ENCODE measurements around the gene PTGES3. TPM values are rescaled to one million over a fixed set of nuclear protein-coding genes. Genes with fewer than 3 reads are reported as not detected.

The PTGES3 gene
- total RNA-seq, 4 donors from 2014 or later: 101 to 132 (median 124) TPM

- DNase-seq: peak in 1 of 2 donors; percentile 7
- H3K27me3 ChIP-seq: no peaks in the 10 kb centered on the region
- no peaks in the 10 kb centered on the region for H3K9me3 ChIP-seq
- H3K36me3 ChIP-seq: no peaks in the 10 kb centered on the region
- TF ChIP-seq CTCF (IDR thresholded peaks at IDR 0.05): no peak
- TF ChIP-seq POLR2A (IDR thresholded peaks at IDR 0.05): no peak
- H3K4me3 ChIP-seq (replicated peaks in 1 of 3): peak overlapping the region; percentile 34 to 86 (median 72)
- intact Hi-C loops (cut with DNase I): loop anchor here (5.0 to 10.0 kb wide), 2 partner anchors 37 to 80 kb away; partner anchors contain the start of genes ATP5F1B and PTGES3
- WGBS, 2 donors: 0 to 2% methylated on average over 9 of the region's 9 CpGs
- peak overlapping the region; percentile 92 to 97 (median 95) for H3K27ac ChIP-seq
- peaks cover 44 to 45% of the 10 kb centered on the region in 2 donors for H3K4me1 ChIP-seq
These were observed 36.6 kb upstream of the PTGES3 start for GRCh38 chr12:56724701-56724971.

GRCh38 chr12:56723889-56724700 is 36.0 kb upstream of the PTGES3 start:
- TF ChIP-seq POLR2A (IDR thresholded peaks at IDR 0.05) (peak in 1 of 2 donors; percentile 48), CTCF (IDR thresholded peaks at IDR 0.05) (no peak)
- Histone ChIP-seq H3K36me3 (peaks cover 0 to 2% of the 10 kb centered on the region in 2 donors), H3K4me1 (peaks cover 47 to 49% of the 10 kb centered on the region in 2 donors), H3K4me3 (replicated peaks in 1 of 3) (peak overlapping the region; percentile 34 to 86 (median 72)), H3K27ac (peak overlapping the region; percentile 92 to 97 (median 95)), H3K9me3 (no peaks in the 10 kb centered on the region), H3K27me3 (no peaks in the 10 kb centered on the region)
- intact Hi-C loops (cut with DNase I): loop anchor here (5.0 to 10.0 kb wide), 2 partner anchors 37 to 79 kb away; partner anchors contain the start of genes ATP5F1B and PTGES3
- 2% methylated on average over 14 of the region's 14 CpGs for WGBS, 2 donors
- DNase-seq: peak; percentile 71 to 72

- Histone ChIP-seq H3K27ac (peak overlapping the region; percentile 36 to 97 (median 95)), H3K4me3 (replicated peaks in 1 of 3) (peak overlapping the region in 1 of 3 donors; percentile 72), H3K9me3 (no peaks in the 10 kb centered on the region), H3K4me1 (peaks cover 53 to 57% of the 10 kb centered on the region in 2 donors), H3K36me3 (peaks cover 0 to 9% of the 10 kb centered on the region in 2 donors), H3K27me3 (no peaks in the 10 kb centered on the region)
- DNase-seq: no peak
- intact Hi-C loops (cut with DNase I): loop anchor here (5.0 to 10.0 kb wide), 2 partner anchors 36 to 79 kb away; partner anchors contain the start of genes ATP5F1B and PTGES3
- 44 to 47% methylated on average over 3 of the region's 3 CpGs for WGBS, 2 donors
- TF ChIP-seq CTCF (IDR thresholded peaks at IDR 0.05) (no peak), POLR2A (IDR thresholded peaks at IDR 0.05) (no peak)
These were observed 35.3 kb upstream of the PTGES3 start for GRCh38 chr12:56723352-56723751.

GRCh38 chr12:56722832-56723231 is 34.7 kb upstream of the PTGES3 start:
- intact Hi-C loops (cut with DNase I): loop anchor here (5.0 to 10.0 kb wide), 2 partner anchors 36 to 78 kb away; partner anchors contain the start of genes ATP5F1B and PTGES3
- Histone ChIP-seq H3K27me3 (no peaks in the 10 kb centered on the region), H3K36me3 (peaks cover 0 to 9% of the 10 kb centered on the region in 2 donors), H3K27ac (peak overlapping the region; percentile 36 to 97 (median 95)), H3K4me3 (replicated peaks in 1 of 3) (no peak overlapping the region), H3K4me1 (peaks cover 53 to 59% of the 10 kb centered on the region in 2 donors), H3K9me3 (no peaks in the 10 kb centered on the region)
- peak in 1 of 2 donors; percentile 32 for DNase-seq
- WGBS, 2 donors: 22 to 32% methylated on average over 4 of the region's 4 CpGs
- TF ChIP-seq CTCF (IDR thresholded peaks at IDR 0.05): no peak
- no peak for TF ChIP-seq POLR2A (IDR thresholded peaks at IDR 0.05)

- WGBS, 2 donors: 51 to 70% methylated on average over 2 of the region's 2 CpGs
- Histone ChIP-seq H3K27ac (peak overlapping the region in 1 of 3 donors; percentile 97), H3K9me3 (no peaks in the 10 kb centered on the region), H3K4me1 (peaks cover 59 to 68% of the 10 kb centered on the region in 2 donors), H3K27me3 (no peaks in the 10 kb centered on the region), H3K36me3 (peaks cover 0 to 9% of the 10 kb centered on the region in 2 donors), H3K4me3 (replicated peaks in 1 of 3) (no peak overlapping the region)
- intact Hi-C loops (cut with DNase I): loop anchor here (5.0 to 10.0 kb wide), 2 partner anchors 34 to 77 kb away; partner anchors contain the start of genes ATP5F1B and PTGES3
- TF ChIP-seq CTCF (IDR thresholded peaks at IDR 0.05): no peak
- no peak for TF ChIP-seq POLR2A (IDR thresholded peaks at IDR 0.05)
- DNase-seq: no peak
These were observed 33.6 kb upstream of the PTGES3 start for GRCh38 chr12:56721721-56722120.
